ENCODE results near the gene PIP5K1A.

PIP5K1A gene

GRCh38 chr1:151281969-151282882 lies 83.9 kb downstream of the PIP5K1A start, which contains the start of gene ZNF687:
Gene ZNF687 (plus strand): TSS chr1:151282299. CDS start chr1:151286292, 3,993 bp downstream.
- Mint-ChIP-seq H3K27ac (peak within 1 kb of the TSS; percentile 96), H3K36me3 (ENCODE audit: low read depth) (peaks cover 53% of the 10 kb centered on the region), H3K4me3 (peak within 1 kb of the TSS; percentile 97), H3K27me3 (no peaks in the 10 kb centered on the region), H3K9me3 (no peaks in the 10 kb centered on the region), H3K4me1 (ENCODE audit: low read depth) (peaks cover 37% of the 10 kb centered on the region)
- intact Hi-C loops (cut with micrococcal nuclease) = loop anchor here (2.0 kb wide), 2 partner anchors 27 to 45 kb away; partner anchors contain the start of genes PI4KB and PSMD4

DNA sequence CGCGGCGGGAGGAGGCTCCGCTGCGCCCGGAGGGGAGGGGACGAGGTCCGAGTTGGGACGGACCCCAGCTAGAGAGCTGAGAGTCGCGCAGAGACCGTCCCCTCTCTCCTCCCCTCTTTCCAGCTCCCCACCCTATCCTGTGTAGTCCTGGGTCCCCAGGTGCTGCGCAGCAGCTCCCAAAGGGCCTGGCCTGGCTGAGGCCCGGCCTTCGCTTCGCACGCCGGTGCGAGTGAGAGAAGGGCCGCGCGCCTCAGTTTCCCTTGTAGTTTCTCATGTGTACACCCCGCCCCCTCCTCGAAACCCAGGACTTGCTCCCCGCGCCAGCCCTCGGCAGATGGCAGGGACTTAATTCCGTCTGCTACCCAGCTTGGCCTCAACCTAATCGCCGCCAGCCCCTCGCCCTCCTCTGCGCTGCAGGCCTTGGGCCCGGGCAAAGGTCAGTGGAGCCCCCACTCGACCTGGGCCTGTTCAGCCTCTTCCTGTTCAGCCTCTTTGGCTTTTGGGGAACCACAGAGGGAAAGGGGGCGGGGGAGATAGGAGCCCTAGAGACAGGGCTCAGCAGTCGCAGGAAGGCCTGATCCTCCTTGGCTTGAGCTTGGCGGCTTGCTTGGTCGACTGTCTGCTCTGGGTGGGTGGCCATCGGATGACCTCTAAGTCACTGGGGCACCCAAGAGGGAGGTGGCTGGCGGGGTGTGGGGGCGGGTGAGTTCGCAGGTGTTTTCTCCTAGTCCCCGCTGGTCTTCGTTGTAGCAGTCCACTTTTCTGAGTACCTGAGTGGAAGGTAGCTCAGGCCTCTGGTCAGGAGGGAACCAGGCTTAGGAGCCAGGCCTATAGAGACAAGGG lies 84.8 kb downstream of the PIP5K1A start:
- Mint-ChIP-seq H3K4me1 (ENCODE audit: low read depth) (peaks cover 30% of the 10 kb centered on the region), H3K4me3 (peak overlapping the region; percentile 97), H3K9me3 (no peaks in the 10 kb centered on the region), H3K36me3 (ENCODE audit: low read depth) (peaks cover 62% of the 10 kb centered on the region), H3K27me3 (no peaks in the 10 kb centered on the region), H3K27ac (peak overlapping the region; percentile 96)
- intact Hi-C loops (cut with micrococcal nuclease) = loop anchor here (2.0 kb wide), 1 partner anchor 44 kb away; the partner anchor contains the start of gene PI4KB

DNA sequence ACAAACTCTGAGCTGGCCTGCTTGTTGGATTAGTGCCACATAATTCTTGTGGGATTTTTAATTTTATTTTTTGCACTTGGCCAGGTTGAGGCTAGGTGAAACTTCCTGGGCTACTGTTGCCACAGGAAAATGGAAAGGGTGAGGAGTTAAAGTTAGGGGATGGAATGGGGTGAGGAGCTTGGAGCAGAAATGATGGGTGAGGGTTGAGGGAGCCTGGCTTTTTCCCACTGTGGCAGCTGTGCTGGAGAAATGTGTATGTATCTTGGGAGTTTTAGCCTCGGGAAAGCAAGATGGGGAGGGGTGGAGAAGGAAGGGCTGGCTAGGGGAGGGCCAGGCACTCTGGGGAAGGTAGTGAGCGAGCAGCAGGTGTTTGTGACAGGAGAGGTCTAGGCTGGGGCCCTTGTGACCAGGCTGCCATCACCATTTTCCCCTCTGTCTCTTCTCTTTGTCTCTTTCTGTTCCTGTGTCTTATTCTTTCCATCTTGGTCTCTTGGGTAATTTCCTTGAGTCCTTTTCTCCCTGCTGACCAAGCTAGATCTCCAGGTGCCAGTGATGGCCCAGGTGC lies 85.7 kb downstream of the PIP5K1A start:
- Mint-ChIP-seq H3K27me3 (no peaks in the 10 kb centered on the region), H3K9me3 (no peaks in the 10 kb centered on the region), H3K4me1 (ENCODE audit: low read depth) (peaks cover 35% of the 10 kb centered on the region), H3K36me3 (ENCODE audit: low read depth) (peaks cover 72% of the 10 kb centered on the region), H3K27ac (peak overlapping the region; percentile 96), H3K4me3 (peak overlapping the region; percentile 97)
- intact Hi-C loops (cut with micrococcal nuclease) = no loop called here

- Mint-ChIP-seq H3K9me3 (no peaks in the 10 kb centered on the region), H3K36me3 (ENCODE audit: low read depth) (peaks cover 91% of the 10 kb centered on the region), H3K4me3 (no peak overlapping the region), H3K27ac (no peak overlapping the region), H3K4me1 (ENCODE audit: low read depth) (peaks cover 46% of the 10 kb centered on the region), H3K27me3 (no peaks in the 10 kb centered on the region)
- intact Hi-C loops (cut with micrococcal nuclease) = no loop called here
Observed at GRCh38 chr1:151286619-151287340, 88.4 kb downstream of the PIP5K1A start.

- Mint-ChIP-seq H3K9me3 (no peaks in the 10 kb centered on the region), H3K27ac (no peak overlapping the region), H3K4me3 (no peak overlapping the region), H3K4me1 (ENCODE audit: low read depth) (peaks cover 46% of the 10 kb centered on the region), H3K36me3 (ENCODE audit: low read depth) (peaks cover 91% of the 10 kb centered on the region), H3K27me3 (no peaks in the 10 kb centered on the region)
- intact Hi-C loops (cut with micrococcal nuclease) = no loop called here
Observed at GRCh38 chr1:151287341-151287699, 89.0 kb downstream of the PIP5K1A start.

DNA sequence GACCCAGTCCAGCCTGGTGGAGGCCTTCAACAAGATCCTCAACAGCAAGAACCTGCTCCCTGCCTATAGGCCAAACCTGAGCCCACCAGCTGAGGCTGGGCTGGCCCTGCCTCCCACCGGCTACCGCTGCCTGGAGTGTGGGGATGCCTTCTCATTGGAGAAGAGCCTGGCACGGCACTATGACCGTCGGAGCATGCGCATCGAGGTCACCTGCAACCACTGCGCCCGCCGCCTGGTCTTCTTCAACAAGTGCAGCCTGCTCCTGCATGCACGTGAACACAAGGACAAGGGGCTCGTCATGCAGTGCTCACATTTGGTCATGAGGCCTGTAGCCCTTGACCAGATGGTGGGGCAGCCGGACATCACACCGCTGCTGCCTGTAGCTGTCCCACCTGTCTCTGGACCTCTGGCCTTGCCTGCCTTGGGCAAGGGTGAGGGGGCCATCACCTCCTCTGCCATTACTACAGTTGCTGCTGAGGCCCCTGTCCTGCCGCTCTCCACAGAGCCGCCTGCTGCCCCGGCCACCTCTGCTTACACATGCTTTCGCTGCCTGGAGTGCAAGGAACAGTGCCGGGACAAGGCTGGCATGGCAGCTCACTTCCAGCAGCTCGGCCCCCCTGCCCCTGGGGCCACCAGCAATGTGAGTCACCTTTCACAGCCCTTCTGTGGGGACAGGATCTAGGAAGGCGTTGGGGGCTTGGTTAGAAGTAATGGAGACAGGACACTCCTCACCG lies 89.6 kb downstream of the PIP5K1A start:
- Mint-ChIP-seq H3K27ac (no peak overlapping the region), H3K4me1 (ENCODE audit: low read depth) (peaks cover 50% of the 10 kb centered on the region), H3K36me3 (ENCODE audit: low read depth) (peaks cover 94% of the 10 kb centered on the region), H3K9me3 (no peaks in the 10 kb centered on the region), H3K4me3 (no peak overlapping the region), H3K27me3 (no peaks in the 10 kb centered on the region)
- intact Hi-C loops (cut with micrococcal nuclease) = no loop called here

DNA sequence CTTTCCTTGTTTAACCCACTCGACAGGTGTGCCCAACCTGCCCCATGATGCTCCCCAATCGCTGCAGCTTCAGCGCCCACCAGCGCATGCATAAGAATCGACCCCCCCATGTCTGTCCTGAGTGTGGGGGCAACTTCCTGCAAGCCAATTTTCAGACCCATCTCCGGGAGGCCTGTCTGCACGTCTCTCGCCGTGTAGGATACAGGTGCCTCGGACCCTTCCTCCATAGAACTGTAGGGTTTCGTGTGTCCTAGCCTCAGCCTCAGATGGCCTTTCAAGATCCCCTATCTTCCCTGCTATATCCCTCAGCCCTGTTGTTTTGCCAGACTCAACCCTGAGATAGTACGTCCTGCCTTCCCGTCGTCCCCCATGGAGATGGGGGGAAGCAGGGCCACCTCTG lies 90.2 kb downstream of the PIP5K1A start:
- H3K4me1 Mint-ChIP-seq (ENCODE audit: low read depth) = peaks cover 44% of the 10 kb centered on the region
- H3K27me3 Mint-ChIP-seq = no peaks in the 10 kb centered on the region
- no peak overlapping the region for H3K27ac Mint-ChIP-seq
- intact Hi-C loops (cut with micrococcal nuclease) = no loop called here
- peaks cover 95% of the 10 kb centered on the region for H3K36me3 Mint-ChIP-seq (ENCODE audit: low read depth)
- no peak overlapping the region for H3K4me3 Mint-ChIP-seq
- H3K9me3 Mint-ChIP-seq = no peaks in the 10 kb centered on the region

DNA sequence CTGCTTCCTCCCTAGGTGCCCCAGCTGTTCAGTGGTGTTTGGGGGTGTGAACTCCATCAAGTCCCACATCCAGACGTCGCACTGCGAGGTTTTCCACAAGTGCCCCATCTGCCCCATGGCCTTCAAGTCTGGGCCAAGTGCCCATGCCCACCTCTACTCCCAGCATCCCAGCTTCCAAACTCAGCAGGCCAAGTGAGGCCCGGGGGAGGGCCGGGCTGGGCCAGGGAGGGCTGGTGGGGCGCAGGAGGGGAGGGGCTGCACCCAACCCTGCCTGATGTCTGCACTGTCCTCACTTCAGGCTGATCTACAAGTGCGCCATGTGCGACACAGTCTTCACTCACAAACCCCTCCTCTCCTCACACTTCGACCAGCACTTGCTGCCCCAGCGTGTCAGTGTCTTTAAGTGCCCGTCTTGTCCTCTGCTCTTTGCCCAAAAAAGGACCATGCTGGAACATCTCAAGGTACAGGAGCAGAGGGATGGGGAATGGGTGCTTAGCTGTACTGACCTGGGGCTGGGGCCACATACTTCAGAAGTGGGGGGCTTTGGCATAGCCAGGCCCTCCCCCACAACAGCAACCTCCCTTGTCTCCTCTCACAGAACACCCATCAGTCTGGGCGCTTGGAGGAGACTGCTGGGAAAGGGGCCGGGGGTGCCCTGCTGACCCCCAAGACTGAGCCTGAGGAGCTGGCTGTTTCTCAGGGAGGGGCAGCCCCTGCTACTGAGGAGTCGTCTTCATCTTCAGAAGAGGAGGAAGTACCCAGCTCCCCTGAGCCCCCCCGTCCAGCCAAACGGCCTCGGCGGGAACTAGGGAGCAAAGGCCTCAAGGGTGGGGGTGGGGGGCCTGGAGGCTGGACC lies 91.0 kb downstream of the PIP5K1A start:
- H3K4me3 Mint-ChIP-seq = no peak overlapping the region
- intact Hi-C loops (cut with micrococcal nuclease) = no loop called here
- H3K36me3 Mint-ChIP-seq (ENCODE audit: low read depth) = peaks cover 97% of the 10 kb centered on the region
- H3K4me1 Mint-ChIP-seq (ENCODE audit: low read depth) = peaks cover 36% of the 10 kb centered on the region
- H3K9me3 Mint-ChIP-seq = no peaks in the 10 kb centered on the region
- H3K27me3 Mint-ChIP-seq = no peaks in the 10 kb centered on the region
- peak overlapping the region; percentile 20 for H3K27ac Mint-ChIP-seq

DNA sequence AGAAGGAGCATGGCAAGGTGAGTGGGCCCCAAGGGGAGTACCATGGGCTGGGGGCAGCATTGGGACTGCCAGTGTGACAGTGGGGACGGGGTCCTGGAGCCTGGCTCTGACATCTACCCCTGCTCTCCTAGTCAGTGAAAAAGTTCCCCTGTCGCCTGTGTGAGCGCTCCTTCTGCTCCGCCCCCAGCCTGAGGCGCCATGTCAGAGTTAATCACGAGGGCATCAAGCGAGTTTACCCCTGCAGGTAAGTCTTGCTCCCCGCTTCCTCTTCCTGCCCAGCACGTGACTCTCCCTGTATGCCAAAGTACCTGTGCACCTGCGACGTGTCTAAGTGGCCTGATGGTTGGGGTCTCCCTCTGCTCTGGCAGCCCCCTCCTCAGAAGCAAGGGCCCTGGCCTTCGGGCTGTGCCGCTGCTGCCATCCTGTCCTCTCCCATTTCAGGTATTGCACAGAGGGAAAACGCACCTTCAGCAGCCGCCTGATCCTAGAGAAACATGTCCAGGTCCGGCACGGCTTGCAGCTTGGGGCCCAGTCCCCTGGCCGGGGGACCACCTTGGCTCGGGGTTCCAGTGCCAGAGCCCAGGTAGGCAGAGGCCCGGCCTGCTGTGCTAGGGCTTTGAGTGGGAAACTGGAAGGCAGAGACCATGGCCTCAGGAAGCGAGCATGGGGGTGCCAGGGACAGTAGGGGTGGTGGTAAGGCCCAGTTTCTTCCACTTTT lies 91.8 kb downstream of the PIP5K1A start:
- peaks cover 29% of the 10 kb centered on the region for H3K4me1 Mint-ChIP-seq (ENCODE audit: low read depth)
- no peaks in the 10 kb centered on the region for H3K9me3 Mint-ChIP-seq
- H3K27me3 Mint-ChIP-seq = no peaks in the 10 kb centered on the region
- H3K36me3 Mint-ChIP-seq (ENCODE audit: low read depth) = peaks cover 99% of the 10 kb centered on the region
- intact Hi-C loops (cut with micrococcal nuclease) = no loop called here
- no peak overlapping the region for H3K4me3 Mint-ChIP-seq
- H3K27ac Mint-ChIP-seq = peak overlapping the region; percentile 20

DNA sequence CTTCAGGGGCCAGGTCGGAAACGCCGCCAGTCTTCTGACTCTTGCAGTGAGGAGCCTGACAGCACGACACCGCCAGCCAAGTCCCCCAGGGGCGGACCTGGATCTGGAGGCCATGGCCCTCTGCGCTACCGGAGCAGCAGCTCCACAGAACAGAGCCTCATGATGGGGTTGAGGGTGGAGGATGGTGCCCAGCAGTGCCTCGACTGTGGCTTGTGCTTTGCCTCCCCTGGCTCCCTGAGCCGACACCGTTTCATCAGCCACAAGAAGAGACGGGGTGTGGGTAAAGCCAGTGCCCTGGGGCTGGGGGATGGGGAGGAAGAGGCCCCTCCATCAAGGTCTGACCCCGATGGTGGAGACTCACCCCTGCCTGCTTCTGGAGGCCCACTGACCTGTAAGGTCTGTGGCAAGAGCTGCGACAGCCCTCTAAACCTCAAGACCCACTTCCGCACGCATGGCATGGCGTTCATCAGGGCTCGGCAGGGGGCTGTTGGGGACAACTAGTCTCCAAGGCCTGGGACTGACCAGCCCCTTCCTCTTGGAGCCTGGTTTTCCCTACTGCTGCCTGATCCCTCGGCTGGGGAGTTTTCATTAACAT lies 92.5 kb downstream of the PIP5K1A start:
- intact Hi-C loops (cut with micrococcal nuclease) = no loop called here
- peaks cover 29% of the 10 kb centered on the region for H3K4me1 Mint-ChIP-seq (ENCODE audit: low read depth)

GRCh38 chr1:151292207-151293030 lies 94.1 kb downstream of the PIP5K1A start:
- Mint-ChIP-seq H3K4me1 (ENCODE audit: low read depth) (peaks cover 29% of the 10 kb centered on the region), H3K9me3 (no peaks in the 10 kb centered on the region)

More for the DNA sequence above, 92.5 kb downstream of the PIP5K1A start:
- Mint-ChIP-seq H3K9me3 (no peaks in the 10 kb centered on the region), H3K27me3 (no peaks in the 10 kb centered on the region), H3K4me3 (no peak overlapping the region), H3K36me3 (ENCODE audit: low read depth) (peaks cover 99% of the 10 kb centered on the region), H3K27ac (peak overlapping the region; percentile 6)

More at GRCh38 chr1:151292207-151293030, 94.1 kb downstream of the PIP5K1A start:
- H3K36me3 Mint-ChIP-seq (ENCODE audit: low read depth) = peaks cover 99% of the 10 kb centered on the region
- H3K27me3 Mint-ChIP-seq = no peaks in the 10 kb centered on the region
- intact Hi-C loops (cut with micrococcal nuclease) = no loop called here
- no peak overlapping the region for H3K4me3 Mint-ChIP-seq
- no peak overlapping the region for H3K27ac Mint-ChIP-seq
